Trophoblast cell (in vitro differentiated cells and primary cell): ENCODE data around the gene YARS1.

Experiments
- DNase-seq, 2 donors: peaks; one replicate each; pipeline ENCODE4 v3.0.0-alpha.2; 2016
- H2AFZ ChIP-seq: 2 replicates; pipeline ENCODE4 v1.6.1; 2013; ENCODE audit warnings: low read length, moderate library complexity, mild to moderate bottlenecking; ENCODE audit not compliant: insufficient read depth, poor library complexity
- H2AK5ac ChIP-seq: 2 replicates; pipeline ENCODE4 v1.6.1; 2013; ENCODE audit warnings: mild to moderate bottlenecking, low read length
- H2BK120ac ChIP-seq: 2 replicates; pipeline ENCODE4 v1.6.1; 2013; ENCODE audit warnings: low read length, mild to moderate bottlenecking, moderate library complexity; ENCODE audit not compliant: insufficient read depth, poor library complexity
- H2BK12ac ChIP-seq: 2 replicates; pipeline ENCODE4 v1.6.1; 2013; ENCODE audit warnings: mild to moderate bottlenecking, low read length, moderate library complexity
- H2BK5ac ChIP-seq: 2 replicates; pipeline ENCODE4 v1.6.1; 2013; ENCODE audit warnings: low read length, low read depth, moderate library complexity, mild to moderate bottlenecking; ENCODE audit not compliant: poor library complexity
- H3K14ac ChIP-seq: 2 replicates; pipeline ENCODE4 v1.6.1; 2013; ENCODE audit warnings: mild to moderate bottlenecking, low read length
- H3K18ac ChIP-seq: 2 replicates; pipeline ENCODE4 v1.6.1; 2013; ENCODE audit warnings: mild to moderate bottlenecking, low read length
- H3K23ac ChIP-seq: 2 replicates; pipeline ENCODE4 v1.6.1; 2013; ENCODE audit warnings: low read length
- H3K27ac ChIP-seq: 2 replicates; pipeline ENCODE4 v1.5.1; 2013; ENCODE audit warnings: low read depth, mild to moderate bottlenecking, inconsistent platforms, low read length, moderate library complexity
- H3K27me3 ChIP-seq: 2 replicates; pipeline ENCODE4 v1.6.1; 2013; ENCODE audit warnings: inconsistent platforms, mild to moderate bottlenecking, low read length, moderate library complexity; ENCODE audit not compliant: insufficient read depth
- H3K36me3 ChIP-seq, 2 experiments: 1 replicate in 1 of 2; 2 replicates in 1 of 2; pipeline ENCODE4 v1.6.1; 2013; ENCODE audit warnings: low read length in 2 of 2, mild to moderate bottlenecking in 2 of 2, moderate library complexity in 1 of 2; ENCODE audit not compliant: insufficient read depth in 2 of 2, control insufficient read depth in 1 of 2
- H3K4ac ChIP-seq: 2 replicates; pipeline ENCODE4 v1.6.1; 2013; ENCODE audit warnings: low read depth, mild to moderate bottlenecking, low read length, moderate library complexity
- H3K4me1 ChIP-seq, 2 experiments: 1 replicate in 1 of 2; 2 replicates in 1 of 2; pipeline ENCODE4 v1.6.1; 2013; ENCODE audit warnings: low read length in 2 of 2, mild to moderate bottlenecking in 2 of 2, moderate library complexity in 1 of 2; ENCODE audit not compliant: insufficient read depth in 2 of 2, control insufficient read depth in 1 of 2
- H3K4me2 ChIP-seq: 2 replicates; pipeline ENCODE4 v1.6.1; 2013; ENCODE audit warnings: inconsistent platforms, mild to moderate bottlenecking, low read length, moderate library complexity
- H3K4me3 ChIP-seq: 2 replicates; pipeline ENCODE4 v1.5.1; 2013; ENCODE audit warnings: mild to moderate bottlenecking, low read depth, low read length, inconsistent platforms
- H3K79me1 ChIP-seq: one replicate; pipeline ENCODE4 v1.6.1; 2013; ENCODE audit warnings: low read length
- H3K79me2 ChIP-seq: 2 replicates; pipeline ENCODE4 v1.6.1; 2013; ENCODE audit warnings: low read length, mild to moderate bottlenecking; ENCODE audit not compliant: control insufficient read depth, insufficient read depth, poor library complexity
- H3K9ac ChIP-seq: 2 replicates; pipeline ENCODE4 v1.6.1; 2013; ENCODE audit warnings: mild to moderate bottlenecking, low read length
- H3K9me3 ChIP-seq: 2 replicates; pipeline ENCODE4 v1.6.1; 2013; ENCODE audit warnings: low read depth, mild to moderate bottlenecking, control low read depth, inconsistent platforms, low read length; ENCODE audit not compliant: insufficient read depth
- H4K12ac ChIP-seq: 2 replicates; pipeline ENCODE4 v1.6.1; 2013; ENCODE audit warnings: low read depth, mild to moderate bottlenecking, low read length, moderate library complexity
- H4K8ac ChIP-seq: 2 replicates; pipeline ENCODE4 v1.6.1; 2013; ENCODE audit warnings: low read depth, mild to moderate bottlenecking, low read length, moderate library complexity
- H4K91ac ChIP-seq: one replicate; pipeline ENCODE4 v1.6.1; 2013; ENCODE audit warnings: low read depth, mild to moderate bottlenecking, low read length, moderate library complexity
- WGBS: extraction: QIAGEN DNeasy Blood & Tissue Kit; methylation state at CpG from one replicate; pipeline ENCODE4 v1.1.7; 2013; ENCODE audit warnings: missing lambda C conversion rate; ENCODE audit not compliant: insufficient read length, insufficient coverage; ENCODE audit errors: extremely low coverage; 5-methylcytosine and 5-hydroxymethylcytosine counted together

The YARS1 gene

GRCh38 chr1:32765570-32766327, 51.4 kb downstream of the YARS1 start:
- no CpG with 5 or more reads among the region's 27 CpGs for WGBS
- Histone ChIP-seq H4K8ac (peak overlapping the region; percentile 42), H3K4me1 (peaks cover 51 to 56% of the 10 kb centered on the region in 2 experiments), H2AFZ (no peak overlapping the region), H3K4me3 (no peak overlapping the region), H2BK12ac (peak overlapping the region; percentile 60), H3K4me2 (peak overlapping the region; percentile 14), H3K27ac (peak overlapping the region; percentile 75), H3K36me3 (peaks cover 24 to 25% of the 10 kb centered on the region in 2 experiments), H4K12ac (peak overlapping the region; percentile 23), H3K4ac (peak overlapping the region; percentile 16), H3K18ac (peak overlapping the region; percentile 81), H2AK5ac (peak overlapping the region; percentile 53), H3K79me1 (peaks cover 17% of the 10 kb centered on the region), H4K91ac (peak overlapping the region; percentile 65), H3K23ac (no peak overlapping the region), H3K9ac (no peak overlapping the region), H3K79me2 (peaks cover 16% of the 10 kb centered on the region), H3K27me3 (no peaks in the 10 kb centered on the region), H2BK5ac (peak overlapping the region; percentile 49), H3K9me3 (no peaks in the 10 kb centered on the region), H2BK120ac (peak overlapping the region; percentile 43), H3K14ac (peak overlapping the region; percentile 73)
- no peak for DNase-seq

DNA sequence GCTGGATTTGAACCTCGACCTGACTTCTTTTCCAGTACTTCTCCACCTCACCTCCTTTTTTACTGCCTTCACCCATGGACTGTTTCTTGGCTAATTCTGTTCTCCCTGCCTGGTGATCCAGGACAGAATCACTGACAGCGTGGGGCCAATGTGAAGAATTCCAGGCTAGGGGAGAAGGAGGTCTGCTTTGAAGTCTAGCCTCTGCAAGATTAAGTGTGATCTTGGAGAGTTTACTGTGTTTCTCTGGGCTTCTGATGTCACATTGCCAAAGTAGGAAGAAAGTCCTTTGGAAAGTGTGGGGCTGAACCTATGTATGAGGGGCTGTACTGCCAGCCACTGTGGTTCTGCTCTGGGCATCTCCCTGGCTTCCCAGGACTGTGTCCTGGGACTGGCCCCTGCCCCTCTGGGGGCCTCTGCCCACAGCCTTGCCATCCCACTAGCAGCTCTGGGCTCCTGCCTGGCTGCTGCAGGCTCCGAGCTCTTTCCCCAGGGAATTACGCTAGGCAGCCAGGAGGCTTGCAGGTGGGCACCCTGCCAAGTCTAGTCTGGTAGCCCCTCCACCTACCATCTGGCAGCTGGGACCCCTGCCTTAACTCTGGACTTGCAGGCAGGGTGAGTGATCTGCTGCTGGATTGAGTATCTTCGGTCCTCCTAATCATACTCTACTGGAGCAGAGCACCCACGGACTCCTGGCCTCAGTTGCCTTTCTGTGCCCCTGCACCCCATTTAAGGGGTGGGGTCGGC, 52.2 kb downstream of the YARS1 start:
- Histone ChIP-seq H2AK5ac (peak overlapping the region; percentile 84), H3K9ac (no peak overlapping the region), H3K27ac (peak overlapping the region; percentile 75), H3K4me2 (peak overlapping the region; percentile 32), H2BK5ac (peak overlapping the region; percentile 16), H3K79me2 (peaks cover 17% of the 10 kb centered on the region), H2AFZ (no peak overlapping the region), H3K14ac (peak overlapping the region; percentile 57), H3K4me3 (no peak overlapping the region), H3K9me3 (no peaks in the 10 kb centered on the region), H3K79me1 (peaks cover 22% of the 10 kb centered on the region), H3K4me1 (peaks cover 54 to 56% of the 10 kb centered on the region in 2 experiments), H3K27me3 (no peaks in the 10 kb centered on the region), H2BK12ac (peak overlapping the region; percentile 51), H4K91ac (peak overlapping the region; percentile 65), H2BK120ac (no peak overlapping the region), H3K23ac (no peak overlapping the region), H3K4ac (peak overlapping the region; percentile 16), H4K8ac (peak overlapping the region; percentile 45), H3K36me3 (peaks cover 17% of the 10 kb centered on the region in 2 experiments), H4K12ac (no peak overlapping the region), H3K18ac (peak overlapping the region; percentile 76)
- no peak for DNase-seq
- no CpG with 5 or more reads among the region's 7 CpGs for WGBS

DNA sequence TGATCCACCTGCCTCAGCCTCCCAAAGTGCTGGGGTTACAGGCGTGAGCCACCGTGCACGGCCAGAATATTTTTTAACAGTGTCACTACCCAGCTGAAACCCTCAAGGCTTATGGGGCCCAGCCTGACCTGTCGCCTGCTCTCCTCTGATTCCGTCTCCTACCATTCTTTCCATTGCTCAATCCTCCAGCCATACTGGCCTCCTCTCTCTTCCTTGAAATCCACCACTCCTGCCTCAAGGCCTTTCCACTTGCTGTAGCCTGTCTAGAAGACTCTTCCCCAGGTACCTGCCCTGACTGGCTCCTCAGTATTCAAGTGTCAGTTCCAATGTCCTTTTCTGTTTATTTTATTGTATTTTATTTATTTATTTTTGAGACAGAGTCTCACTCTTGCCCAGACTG, 53.9 kb downstream of the YARS1 start:
- no CpG with 5 or more reads among the region's 5 CpGs for WGBS

GRCh38 chr1:32761936-32762335, 55.2 kb downstream of the YARS1 start:
- Histone ChIP-seq H4K8ac (no peak overlapping the region), H2AK5ac (peak overlapping the region; percentile 37), H3K4me3 (no peak overlapping the region), H3K9ac (no peak overlapping the region), H2BK5ac (no peak overlapping the region), H3K79me1 (peaks cover 34% of the 10 kb centered on the region), H2BK12ac (no peak overlapping the region), H3K4me1 (peaks cover 67 to 71% of the 10 kb centered on the region in 2 experiments), H3K4ac (peak overlapping the region; percentile 71), H3K18ac (no peak overlapping the region), H3K14ac (peak overlapping the region; percentile 0), H3K27me3 (no peaks in the 10 kb centered on the region), H3K9me3 (no peaks in the 10 kb centered on the region), H4K91ac (peak overlapping the region; percentile 29), H3K36me3 (peaks cover 2% of the 10 kb centered on the region in 2 experiments), H3K27ac (no peak overlapping the region), H4K12ac (no peak overlapping the region), H3K79me2 (peaks cover 19% of the 10 kb centered on the region), H3K4me2 (no peak overlapping the region), H2AFZ (peak overlapping the region; percentile 23), H2BK120ac (peak overlapping the region; percentile 19), H3K23ac (no peak overlapping the region)
- WGBS = no CpG with 5 or more reads among the region's 2 CpGs
- DNase-seq = peak in 1 of 2 donors; percentile 5

More for the DNA sequence above, 53.9 kb downstream of the YARS1 start:
- Histone ChIP-seq H3K18ac (no peak overlapping the region), H3K36me3 (peaks cover 7 to 9% of the 10 kb centered on the region in 2 experiments), H2BK120ac (no peak overlapping the region), H3K79me2 (peaks cover 20% of the 10 kb centered on the region), H2AFZ (no peak overlapping the region), H4K8ac (no peak overlapping the region), H3K4me3 (no peak overlapping the region), H3K14ac (no peak overlapping the region), H3K27me3 (no peaks in the 10 kb centered on the region), H2BK5ac (no peak overlapping the region), H4K91ac (no peak overlapping the region), H3K4me2 (no peak overlapping the region), H3K4ac (no peak overlapping the region), H3K9ac (no peak overlapping the region), H3K4me1 (peaks cover 62 to 65% of the 10 kb centered on the region in 2 experiments), H4K12ac (no peak overlapping the region), H3K23ac (no peak overlapping the region), H3K27ac (no peak overlapping the region), H3K9me3 (no peaks in the 10 kb centered on the region), H2BK12ac (no peak overlapping the region), H3K79me1 (peaks cover 34% of the 10 kb centered on the region), H2AK5ac (no peak overlapping the region)
- DNase-seq = peak; percentile 94 to 95
